ENCODE results near the gene FAM193A. TPM values are rescaled to one million over a fixed set of nuclear protein-coding genes. Genes with fewer than 3 reads are reported as not detected.

Gene FAM193A
- total RNA-seq, 1 experiment from 2014 or later: 13.6 TPM

DNA sequence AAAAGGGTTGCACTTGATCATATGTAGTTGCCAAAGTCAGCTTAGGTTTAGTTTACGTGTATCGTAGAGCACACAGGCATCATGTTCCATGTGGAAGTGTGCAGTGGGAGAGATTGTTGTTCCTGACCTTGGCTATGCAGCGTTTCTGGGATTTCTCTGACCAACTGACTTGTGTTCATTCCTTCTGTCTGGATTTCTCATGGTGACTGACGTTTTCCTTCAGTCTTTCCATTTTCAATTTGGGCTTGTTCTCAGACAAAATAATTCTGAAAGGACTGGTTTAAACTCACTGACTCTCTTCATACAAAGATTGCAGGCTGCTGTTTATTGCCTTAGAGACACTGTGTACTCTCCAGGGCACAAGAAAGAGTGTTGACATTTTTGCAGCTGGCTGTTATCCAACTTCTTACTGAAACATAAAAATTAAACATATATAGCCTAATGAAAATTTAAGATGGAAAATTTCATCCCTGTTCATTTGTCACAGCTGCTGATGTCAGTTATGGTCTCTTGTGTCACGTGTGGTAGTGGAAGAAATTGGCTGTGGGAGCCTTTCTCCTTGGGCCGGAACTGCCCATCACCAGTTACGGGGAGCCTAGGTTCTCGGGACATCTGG is 124.3 kb downstream of the FAM193A start:
- H3K4me3 ChIP-seq (ENCODE audit: low read length): no peak overlapping the region
- CTCF ChIA-PET: no interaction called here
- H3K27ac ChIP-seq (ENCODE audit: low read length): no peak overlapping the region
- no peak overlapping the region for H3K9ac ChIP-seq (ENCODE audit: low read length)
- H3K36me3 ChIP-seq (ENCODE audit: low read depth, low read length): peaks cover 17% of the 10 kb centered on the region
- H3F3A ChIP-seq (ENCODE audit: low read length, unreplicated experiment): no peaks in the 10 kb centered on the region
- H3K27me3 ChIP-seq (ENCODE audit: low read length): no peaks in the 10 kb centered on the region
- H4K20me1 ChIP-seq (ENCODE audit: low read length): no peaks in the 10 kb centered on the region
- H3K4me2 ChIP-seq (ENCODE audit: low read length): no peak overlapping the region
- H3K79me2 ChIP-seq (ENCODE audit: low read length): no peaks in the 10 kb centered on the region
- BruUV-seq (replicated peaks): no TSS peak
- POLR2A ChIA-PET (ENCODE audit: unreplicated experiment): no interaction called here
- no peaks in the 10 kb centered on the region for H3K4me1 ChIP-seq (ENCODE audit: insufficient read depth, low read length)
- no peaks in the 10 kb centered on the region for H3K9me2 ChIP-seq (replicated peaks; ENCODE audit: low read length)
- ATAC-seq: no peak
- H3K9me3 ChIP-seq (ENCODE audit: low read length): no peaks in the 10 kb centered on the region
- TF ChIP-seq EZH2phosphoT487 (IDR thresholded peaks at IDR 0.05; ENCODE audit: borderline replicate concordance, low read length) (no peak), EZH2 (IDR thresholded peaks at IDR 0.05; ENCODE audit: low read length, unreplicated experiment) (no peak)
- TF ChIP-seq, protein P1, sequence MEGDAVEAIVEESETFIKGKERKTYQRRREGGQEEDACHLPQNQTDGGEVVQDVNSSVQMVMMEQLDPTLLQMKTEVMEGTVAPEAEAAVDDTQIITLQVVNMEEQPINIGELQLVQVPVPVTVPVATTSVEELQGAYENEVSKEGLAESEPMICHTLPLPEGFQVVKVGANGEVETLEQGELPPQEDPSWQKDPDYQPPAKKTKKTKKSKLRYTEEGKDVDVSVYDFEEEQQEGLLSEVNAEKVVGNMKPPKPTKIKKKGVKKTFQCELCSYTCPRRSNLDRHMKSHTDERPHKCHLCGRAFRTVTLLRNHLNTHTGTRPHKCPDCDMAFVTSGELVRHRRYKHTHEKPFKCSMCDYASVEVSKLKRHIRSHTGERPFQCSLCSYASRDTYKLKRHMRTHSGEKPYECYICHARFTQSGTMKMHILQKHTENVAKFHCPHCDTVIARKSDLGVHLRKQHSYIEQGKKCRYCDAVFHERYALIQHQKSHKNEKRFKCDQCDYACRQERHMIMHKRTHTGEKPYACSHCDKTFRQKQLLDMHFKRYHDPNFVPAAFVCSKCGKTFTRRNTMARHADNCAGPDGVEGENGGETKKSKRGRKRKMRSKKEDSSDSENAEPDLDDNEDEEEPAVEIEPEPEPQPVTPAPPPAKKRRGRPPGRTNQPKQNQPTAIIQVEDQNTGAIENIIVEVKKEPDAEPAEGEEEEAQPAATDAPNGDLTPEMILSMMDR (conservative IDR thresholded peaks at IDR 0.05; ENCODE audit: low read depth, low read length): no peak
- intact Hi-C loops (cut with micrococcal nuclease): no loop called here
- H2AFZ ChIP-seq (ENCODE audit: low read length): no peak overlapping the region
- no peak for DNase-seq

DNA sequence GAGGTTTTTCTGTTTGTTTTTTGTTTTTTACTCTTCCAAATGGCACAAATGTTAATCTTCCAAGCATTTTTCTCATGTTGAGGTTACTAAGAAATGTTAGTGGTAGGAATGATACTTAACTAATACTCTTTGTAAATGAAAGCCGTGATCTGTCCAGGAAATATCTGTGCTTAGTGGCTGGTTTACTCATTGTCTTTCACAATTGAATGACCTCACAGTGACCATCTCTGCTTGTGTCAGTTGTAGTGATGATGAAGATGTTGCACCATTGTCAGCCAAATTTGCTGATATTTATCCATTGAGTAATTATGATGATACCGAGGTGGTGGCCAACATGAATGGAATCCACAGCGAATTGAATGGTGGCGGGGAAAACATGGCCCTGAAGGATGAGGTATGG is 126.2 kb downstream of the FAM193A start:
- H3K4me3 ChIP-seq (ENCODE audit: low read length): no peak overlapping the region
- POLR2A ChIA-PET (ENCODE audit: unreplicated experiment): no interaction called here
- no peaks in the 10 kb centered on the region for H3K9me2 ChIP-seq (replicated peaks; ENCODE audit: low read length)
- DNase-seq (peak; percentile 16), ATAC-seq (no peak)
- intact Hi-C loops (cut with micrococcal nuclease): no loop called here
- no peak overlapping the region for H3K4me2 ChIP-seq (ENCODE audit: low read length)
- no peaks in the 10 kb centered on the region for H3K4me1 ChIP-seq (ENCODE audit: insufficient read depth, low read length)
- H2AFZ ChIP-seq (ENCODE audit: low read length): no peak overlapping the region
- no TSS peak for BruUV-seq (replicated peaks)
- no peak for TF ChIP-seq EZH2phosphoT487 (IDR thresholded peaks at IDR 0.05; ENCODE audit: borderline replicate concordance, low read length)
- no peak for TF ChIP-seq EZH2 (IDR thresholded peaks at IDR 0.05; ENCODE audit: low read length, unreplicated experiment)
- TF ChIP-seq, protein P1 (conservative IDR thresholded peaks at IDR 0.05; ENCODE audit: low read depth, low read length): no peak
- peaks cover 10% of the 10 kb centered on the region; the same call in 1 of the 2 replicates for H3K79me2 ChIP-seq (ENCODE audit: low read length)
- no peaks in the 10 kb centered on the region for H3F3A ChIP-seq (ENCODE audit: low read length, unreplicated experiment)
- CTCF ChIA-PET: no interaction called here
- peaks cover 17% of the 10 kb centered on the region for H3K36me3 ChIP-seq (ENCODE audit: low read depth, low read length)
- no peaks in the 10 kb centered on the region for H3K27me3 ChIP-seq (ENCODE audit: low read length)
- H3K9me3 ChIP-seq (ENCODE audit: low read length): no peaks in the 10 kb centered on the region
- no peak overlapping the region for H3K27ac ChIP-seq (ENCODE audit: low read length)
- H3K9ac ChIP-seq (ENCODE audit: low read length): no peak overlapping the region
- H4K20me1 ChIP-seq (ENCODE audit: low read length): no peaks in the 10 kb centered on the region

DNA sequence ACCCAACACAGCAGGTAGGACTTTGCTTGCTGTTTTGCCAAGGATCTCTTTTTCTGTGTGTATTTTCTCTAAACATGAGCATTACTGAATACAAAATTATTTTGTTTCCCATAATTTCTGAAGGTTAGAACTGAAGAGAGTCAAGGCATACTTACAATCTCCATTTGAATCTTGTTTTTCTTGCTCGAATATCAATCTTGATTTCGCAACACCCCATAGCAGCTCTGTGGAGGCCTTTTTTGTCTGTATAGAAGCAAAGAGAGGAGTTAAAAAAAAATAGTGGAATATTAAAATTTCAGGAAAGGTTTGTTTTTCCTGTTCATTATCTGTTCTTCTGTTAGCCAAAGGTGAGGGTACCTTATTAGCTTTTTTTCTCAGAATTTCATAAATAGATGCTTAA is 126.8 kb downstream of the FAM193A start:
- Histone ChIP-seq H3K36me3 (ENCODE audit: low read depth, low read length) (peaks cover 17% of the 10 kb centered on the region), H4K20me1 (ENCODE audit: low read length) (no peaks in the 10 kb centered on the region), H3K4me2 (ENCODE audit: low read length) (no peak overlapping the region), H3K79me2 (ENCODE audit: low read length) (peaks cover 10% of the 10 kb centered on the region; the same call in 1 of the 2 replicates), H3K9me2 (replicated peaks; ENCODE audit: low read length) (no peaks in the 10 kb centered on the region), H3K4me1 (ENCODE audit: insufficient read depth, low read length) (no peaks in the 10 kb centered on the region), H3K4me3 (ENCODE audit: low read length) (no peak overlapping the region), H3K27me3 (ENCODE audit: low read length) (no peaks in the 10 kb centered on the region), H3K9me3 (ENCODE audit: low read length) (no peaks in the 10 kb centered on the region), H3F3A (ENCODE audit: low read length, unreplicated experiment) (no peaks in the 10 kb centered on the region), H3K27ac (ENCODE audit: low read length) (no peak overlapping the region), H3K9ac (ENCODE audit: low read length) (no peak overlapping the region), H2AFZ (ENCODE audit: low read length) (no peak overlapping the region)
- ChIA-PET POLR2A (ENCODE audit: unreplicated experiment) (no interaction called here), CTCF (no interaction called here)
- BruUV-seq (replicated peaks): no TSS peak
- no peak for DNase-seq
- no peak for ATAC-seq
- intact Hi-C loops (cut with micrococcal nuclease): no loop called here
- TF ChIP-seq EZH2 (IDR thresholded peaks at IDR 0.05; ENCODE audit: low read length, unreplicated experiment) (no peak), EZH2phosphoT487 (IDR thresholded peaks at IDR 0.05; ENCODE audit: borderline replicate concordance, low read length) (no peak)
- TF ChIP-seq, protein P1 (conservative IDR thresholded peaks at IDR 0.05; ENCODE audit: low read depth, low read length): no peak
